Neural cell (in vitro differentiated cells): ENCODE results near the gene SOCS4. TPM values are rescaled to one million over a fixed set of nuclear protein-coding genes. Genes with fewer than 3 reads are reported as not detected.
A peak's percentile ranks its signal among the peaks of the same experiment; 100 is the strongest.

Experiments used
- H2AFZ ChIP-seq: fragments of 200-600, 300-800 bp; sonication (generic), shearing (Covaris generic); 2 replicates; pipeline ENCODE4 v1.6.0; 2014; ENCODE audit warnings: low read depth, mild to moderate bottlenecking, antibody characterized with exemption, low read length, moderate library complexity
- H3F3A ChIP-seq: fragments of 200-600 bp; shearing (Covaris generic); 2 replicates; pipeline ENCODE4 v1.6.1; 2016; ENCODE audit warnings: mild to moderate bottlenecking, moderate library complexity, mixed read lengths, antibody characterized with exemption, low read length; ENCODE audit not compliant: insufficient read depth, poor library complexity, severe bottlenecking
- H3K27ac ChIP-seq: fragments of 200-600, 300-800 bp; sonication (generic), shearing (Covaris generic); 2 replicates; pipeline ENCODE4 v1.5.1; 2014; ENCODE audit warnings: mild to moderate bottlenecking, low read length, moderate library complexity
- H3K27me3 ChIP-seq: fragments of 300-800, 200-600 bp; sonication (generic), shearing (Covaris generic); 2 replicates; pipeline ENCODE4 v1.6.0; 2014; ENCODE audit warnings: mild to moderate bottlenecking, low read depth, low read length, moderate library complexity; ENCODE audit not compliant: insufficient read depth
- H3K36me3 ChIP-seq: fragments of 300-800, 200-600 bp; sonication (generic), shearing (Covaris generic); 2 replicates; pipeline ENCODE4 v1.5.1; 2014; ENCODE audit warnings: mild to moderate bottlenecking, antibody characterized with exemption, low read length, moderate library complexity; ENCODE audit not compliant: insufficient read depth
- H3K4me2 ChIP-seq: fragments of 300-800, 200-600 bp; sonication (generic), shearing (Covaris generic); 2 replicates; pipeline ENCODE4 v1.6.0; 2014; ENCODE audit warnings: mild to moderate bottlenecking, low read length
- H3K4me3 ChIP-seq: fragments of 300-800, 200-600 bp; sonication (generic), shearing (Covaris generic); 2 replicates; pipeline ENCODE4 v1.5.1; 2014; ENCODE audit warnings: mild to moderate bottlenecking, low read length, moderate library complexity
- H3K79me2 ChIP-seq: fragments of 200-600 bp; shearing (Covaris generic); replicated peaks from 2 replicates; pipeline ENCODE4 v1.6.0; 2014; ENCODE audit warnings: mild to moderate bottlenecking, low read length, moderate library complexity; ENCODE audit not compliant: insufficient read depth
- H3K9ac ChIP-seq: fragments of 300-800, 200-600 bp; sonication (generic), shearing (Covaris generic); 2 replicates; pipeline ENCODE4 v1.6.1; 2016; ENCODE audit warnings: mild to moderate bottlenecking, low read length, mixed read lengths
- H3K9me2 ChIP-seq: fragments of 200-600 bp; shearing (Covaris generic); 2 replicates; pipeline ENCODE4 v1.6.1; 2016; ENCODE audit warnings: mild to moderate bottlenecking, low read length, mixed read lengths; ENCODE audit not compliant: insufficient read depth
- H3K9me3 ChIP-seq: fragments of 200-600, 300-800 bp; sonication (generic), shearing (Covaris generic); 2 replicates; pipeline ENCODE4 v1.6.1; 2016; ENCODE audit warnings: mild to moderate bottlenecking, mixed run types, low read length, moderate library complexity, mixed read lengths
- H4K20me1 ChIP-seq: fragments of 200-600 bp; shearing (Covaris generic); 2 replicates; pipeline ENCODE4 v1.6.1; 2016; ENCODE audit warnings: mild to moderate bottlenecking, mixed run types; ENCODE audit not compliant: insufficient read depth
- CTCF ChIP-seq: fragments of 450-650 bp; IDR thresholded peaks from 2 replicates; pipeline ENCODE4 v1.5.1; 2014; ENCODE audit warnings: antibody characterized with exemption, mild to moderate bottlenecking, moderate library complexity; ENCODE audit not compliant: poor library complexity, severe bottlenecking
- EP300 ChIP-seq: fragments of 450-650 bp; conservative IDR thresholded peaks from 2 replicates; pipeline ENCODE4 v1.6.1; 2014; ENCODE audit warnings: antibody characterized with exemption, mild to moderate bottlenecking, moderate library complexity; ENCODE audit not compliant: poor library complexity, severe bottlenecking
- EZH2 ChIP-seq: fragments of 200-600, 300-800 bp; shearing (Covaris generic), sonication (generic); IDR thresholded peaks from 2 replicates; pipeline ENCODE4 v1.6.1; 2014; ENCODE audit warnings: antibody characterized with exemption, low read length, borderline replicate concordance, mild to moderate bottlenecking; ENCODE audit not compliant: insufficient read depth, poor library complexity, severe bottlenecking
- MXI1 ChIP-seq: fragments of 450-650 bp; conservative IDR thresholded peaks from 2 replicates; pipeline ENCODE4 v1.6.1; 2014; ENCODE audit warnings: antibody characterized with exemption, mild to moderate bottlenecking; ENCODE audit not compliant: poor library complexity, severe bottlenecking
- POLR2AphosphoS5 ChIP-seq: IDR thresholded peaks from 2 replicates; pipeline ENCODE4 v1.6.1; 2012
- RAD21 ChIP-seq: fragments of 450-650 bp; conservative IDR thresholded peaks from 2 replicates; pipeline ENCODE4 v1.6.1; 2014; ENCODE audit warnings: antibody characterized with exemption, mild to moderate bottlenecking, moderate library complexity
- SMC3 ChIP-seq: fragments of 450-650 bp; conservative IDR thresholded peaks from 2 replicates; pipeline ENCODE4 v1.6.1; 2014; ENCODE audit warnings: antibody characterized with exemption, mild to moderate bottlenecking, moderate library complexity; ENCODE audit not compliant: poor library complexity
- TAF1 ChIP-seq: IDR thresholded peaks from 2 replicates; pipeline ENCODE4 v1.6.1; 2012; ENCODE audit warnings: low read depth
- polyA plus RNA-seq: library from polyadenylated mRNA; depleted of rRNA; stranded (reverse); fragments of >200 nt; gene quantifications from 2 replicates; pipeline ENCODE4 v1.2.3, GENCODE V29; 2014
- TF ChIP-seq, protein P1 (sequence below): IDR thresholded peaks from 2 replicates; pipeline ENCODE4 v1.6.1; 2012; ENCODE audit warnings: borderline replicate concordance

SOCS4 gene
- polyA plus RNA-seq, 1 donor from 2014 or later: 27.3 TPM

DNA sequence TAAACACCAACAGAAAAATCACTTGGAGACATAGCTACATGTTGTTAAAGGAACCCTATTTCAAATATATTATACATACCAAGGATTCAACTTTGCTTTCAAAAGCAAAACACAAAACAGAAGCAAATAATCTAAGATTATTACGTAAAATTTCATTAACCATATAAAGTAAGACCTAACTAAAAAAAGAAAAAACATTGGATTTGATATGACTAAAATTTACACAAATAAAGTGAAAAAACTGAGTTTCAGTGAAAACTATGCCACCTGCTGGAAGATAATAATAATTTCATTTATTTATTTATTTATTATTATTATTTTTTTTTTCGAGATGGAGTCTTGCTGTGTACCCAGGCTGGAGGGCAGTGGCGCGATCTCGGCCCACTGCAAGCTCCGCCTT is 45.3 kb upstream of the SOCS4 start:
- Histone ChIP-seq H3K9me3 (no peaks in the 10 kb centered on the region), H3K4me2 (no peak overlapping the region), H3K27ac (no peak overlapping the region), H3K27me3 (no peaks in the 10 kb centered on the region), H3K9ac (no peak overlapping the region), H3K79me2 (no peaks in the 10 kb centered on the region), H3F3A (no peaks in the 10 kb centered on the region), H3K9me2 (no peaks in the 10 kb centered on the region), H3K36me3 (no peaks in the 10 kb centered on the region), H3K4me3 (no peak overlapping the region), H2AFZ (no peak overlapping the region), H4K20me1 (no peaks in the 10 kb centered on the region)
- TF ChIP-seq TAF1: no peak
- TF ChIP-seq CTCF: peak; percentile 50
- peak; percentile 60 for TF ChIP-seq SMC3

DNA sequence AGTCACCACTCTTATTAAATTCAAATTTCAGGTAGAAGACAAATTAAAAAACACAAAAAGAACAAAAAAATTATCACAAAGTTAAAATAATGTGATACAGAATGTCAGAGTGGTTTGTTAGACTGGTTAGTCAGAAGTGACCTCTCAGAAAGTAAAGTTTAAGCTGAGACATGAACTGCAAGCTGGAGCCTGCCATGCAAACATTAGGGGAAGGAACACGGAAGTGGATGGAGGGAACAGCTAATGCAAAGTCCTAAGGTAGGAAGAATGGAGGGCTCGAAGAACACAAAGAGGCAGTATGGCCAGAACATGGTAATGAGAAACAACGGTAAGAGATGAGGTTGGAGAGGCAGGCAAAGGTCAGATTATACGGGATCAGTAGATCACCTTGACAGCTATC is 41.9 kb upstream of the SOCS4 start:
- Histone ChIP-seq H3K27me3 (no peaks in the 10 kb centered on the region), H3K4me2 (no peak overlapping the region), H4K20me1 (no peaks in the 10 kb centered on the region), H3F3A (no peaks in the 10 kb centered on the region), H3K79me2 (no peaks in the 10 kb centered on the region), H3K36me3 (no peaks in the 10 kb centered on the region), H3K4me3 (no peak overlapping the region), H2AFZ (no peak overlapping the region), H3K9ac (no peak overlapping the region), H3K9me3 (no peaks in the 10 kb centered on the region), H3K9me2 (no peaks in the 10 kb centered on the region), H3K27ac (no peak overlapping the region)
- TF ChIP-seq SMC3 (no peak), RAD21 (no peak), CTCF (no peak), POLR2AphosphoS5 (no peak), EP300 (no peak), MXI1 (no peak), EZH2 (no peak), TAF1 (no peak)
- TF ChIP-seq, protein P1, sequence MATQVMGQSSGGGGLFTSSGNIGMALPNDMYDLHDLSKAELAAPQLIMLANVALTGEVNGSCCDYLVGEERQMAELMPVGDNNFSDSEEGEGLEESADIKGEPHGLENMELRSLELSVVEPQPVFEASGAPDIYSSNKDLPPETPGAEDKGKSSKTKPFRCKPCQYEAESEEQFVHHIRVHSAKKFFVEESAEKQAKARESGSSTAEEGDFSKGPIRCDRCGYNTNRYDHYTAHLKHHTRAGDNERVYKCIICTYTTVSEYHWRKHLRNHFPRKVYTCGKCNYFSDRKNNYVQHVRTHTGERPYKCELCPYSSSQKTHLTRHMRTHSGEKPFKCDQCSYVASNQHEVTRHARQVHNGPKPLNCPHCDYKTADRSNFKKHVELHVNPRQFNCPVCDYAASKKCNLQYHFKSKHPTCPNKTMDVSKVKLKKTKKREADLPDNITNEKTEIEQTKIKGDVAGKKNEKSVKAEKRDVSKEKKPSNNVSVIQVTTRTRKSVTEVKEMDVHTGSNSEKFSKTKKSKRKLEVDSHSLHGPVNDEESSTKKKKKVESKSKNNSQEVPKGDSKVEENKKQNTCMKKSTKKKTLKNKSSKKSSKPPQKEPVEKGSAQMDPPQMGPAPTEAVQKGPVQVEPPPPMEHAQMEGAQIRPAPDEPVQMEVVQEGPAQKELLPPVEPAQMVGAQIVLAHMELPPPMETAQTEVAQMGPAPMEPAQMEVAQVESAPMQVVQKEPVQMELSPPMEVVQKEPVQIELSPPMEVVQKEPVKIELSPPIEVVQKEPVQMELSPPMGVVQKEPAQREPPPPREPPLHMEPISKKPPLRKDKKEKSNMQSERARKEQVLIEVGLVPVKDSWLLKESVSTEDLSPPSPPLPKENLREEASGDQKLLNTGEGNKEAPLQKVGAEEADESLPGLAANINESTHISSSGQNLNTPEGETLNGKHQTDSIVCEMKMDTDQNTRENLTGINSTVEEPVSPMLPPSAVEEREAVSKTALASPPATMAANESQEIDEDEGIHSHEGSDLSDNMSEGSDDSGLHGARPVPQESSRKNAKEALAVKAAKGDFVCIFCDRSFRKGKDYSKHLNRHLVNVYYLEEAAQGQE: no peak
